Activated CD4-positive, alpha-beta memory T cell treated with anti-CD3 and anti-CD28 coated beads for 36 hours (primary cell): Measurements from ENCODE around the gene INPP5E. TPM values are rescaled to one million over a fixed set of nuclear protein-coding genes. Genes with fewer than 3 reads are reported as not detected.
"Not testable (repeated sequence)": the region's sequence is repeated elsewhere in the genome, so short reads cannot be mapped to it uniquely, and the experiment has no call there.

Experiments used
- CTCF ChIA-PET: fragments of 350-600 bp; sonication (Branson Sonifier 250); formaldehyde crosslinking; loops from one replicate; lab custom pipeline; 2021; ENCODE audit warnings: antibody characterized with exemption, inconsistent platforms; lab: Charles Lee
- POLR2A ChIA-PET: fragments of 350-600 bp; sonication (Branson Sonifier 250); formaldehyde crosslinking; loops from one replicate; lab custom pipeline; 2021; ENCODE audit warnings: antibody characterized with exemption; lab: Charles Lee
- DNase-seq: peaks from one replicate; pipeline ENCODE4 v3.0.0-alpha.2; 2020
- H3K27ac Mint-ChIP-seq: one replicate; pipeline ENCODE4 v1.8.0; 2021; ENCODE audit warnings: mixed read lengths
- H3K27me3 Mint-ChIP-seq: one replicate; pipeline ENCODE4 v1.8.0; 2021; ENCODE audit warnings: mixed read lengths
- H3K36me3 Mint-ChIP-seq: one replicate; pipeline ENCODE4 v1.8.0; 2021; ENCODE audit warnings: mixed read lengths
- H3K4me1 Mint-ChIP-seq: one replicate; pipeline ENCODE4 v1.8.0; 2021; ENCODE audit warnings: low read depth, mixed read lengths
- H3K4me3 Mint-ChIP-seq: one replicate; pipeline ENCODE4 v1.8.0; 2021; ENCODE audit warnings: mild to moderate bottlenecking, mixed read lengths
- H3K9me3 Mint-ChIP-seq: one replicate; pipeline ENCODE4 v1.8.0; 2021; ENCODE audit warnings: mixed read lengths
- intact Hi-C: fragments of 100-400 bp; cut with micrococcal nuclease; formaldehyde crosslinking; loops from one replicate; pipeline ENCODE4 v1.15.1; 2023
- total RNA-seq, 2 experiments: library from RNA; stranded (reverse); gene quantifications; one replicate each; pipeline ENCODE4 v1.2.3, GENCODE V29; 2021

The INPP5E gene
- total RNA-seq, 2 experiments from 2014 or later = 18.8 to 21.3 TPM

DNA sequence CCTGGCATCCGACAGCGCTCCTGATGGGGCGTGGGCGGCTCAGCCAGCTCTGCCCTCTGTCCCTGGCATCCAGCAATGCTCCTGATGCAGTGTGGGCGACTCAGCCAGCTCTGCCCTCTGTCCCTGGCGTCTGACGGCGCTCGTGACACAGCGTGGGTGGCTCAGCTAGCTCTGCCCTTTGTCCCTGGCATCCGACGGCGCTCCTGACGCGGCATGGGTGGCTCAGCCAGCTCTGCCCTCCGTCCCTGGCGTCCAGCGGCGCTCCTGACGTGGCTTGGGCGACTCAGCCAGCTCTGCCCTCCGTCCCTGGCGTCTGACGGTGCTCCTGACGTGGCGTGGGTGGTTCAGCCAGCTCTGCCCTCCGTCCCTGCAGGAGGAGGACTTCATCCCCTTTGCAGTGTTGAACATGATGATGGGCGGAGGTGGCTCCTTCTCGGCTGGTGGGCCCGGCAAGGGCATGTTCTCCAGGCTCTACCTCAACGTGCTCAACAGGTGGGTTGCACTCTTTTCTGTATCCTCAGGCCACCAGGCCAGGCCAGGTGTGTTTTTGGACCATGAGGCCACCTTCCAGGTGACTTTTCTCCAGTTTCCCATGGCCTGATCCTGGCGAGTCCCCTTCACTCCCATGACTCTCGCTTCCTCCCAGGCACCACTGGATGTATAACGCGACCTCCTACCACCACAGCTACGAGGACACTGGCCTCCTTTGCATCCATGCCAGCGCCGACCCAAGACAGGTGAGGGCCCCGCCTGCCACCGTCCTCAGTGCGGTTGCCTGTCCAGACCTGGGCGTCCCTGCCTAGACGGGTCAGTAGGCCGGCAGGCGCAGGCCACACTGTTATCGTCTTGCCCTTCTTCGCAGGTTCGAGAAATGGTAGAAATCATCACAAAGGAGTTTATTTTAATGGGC is 21.2 kb downstream of the INPP5E start:
- peaks cover 47% of the 10 kb centered on the region for H3K36me3 Mint-ChIP-seq
- DNase-seq = no peak
- intact Hi-C loops = no loop called here
- H3K9me3 Mint-ChIP-seq = no peaks in the 10 kb centered on the region
- POLR2A ChIA-PET = no interaction called here
- no peaks in the 10 kb centered on the region for H3K27me3 Mint-ChIP-seq
- peaks cover 2% of the 10 kb centered on the region for H3K4me1 Mint-ChIP-seq
- no peak overlapping the region for H3K4me3 Mint-ChIP-seq
- no peak overlapping the region for H3K27ac Mint-ChIP-seq
- CTCF ChIA-PET = no interaction called here

DNA sequence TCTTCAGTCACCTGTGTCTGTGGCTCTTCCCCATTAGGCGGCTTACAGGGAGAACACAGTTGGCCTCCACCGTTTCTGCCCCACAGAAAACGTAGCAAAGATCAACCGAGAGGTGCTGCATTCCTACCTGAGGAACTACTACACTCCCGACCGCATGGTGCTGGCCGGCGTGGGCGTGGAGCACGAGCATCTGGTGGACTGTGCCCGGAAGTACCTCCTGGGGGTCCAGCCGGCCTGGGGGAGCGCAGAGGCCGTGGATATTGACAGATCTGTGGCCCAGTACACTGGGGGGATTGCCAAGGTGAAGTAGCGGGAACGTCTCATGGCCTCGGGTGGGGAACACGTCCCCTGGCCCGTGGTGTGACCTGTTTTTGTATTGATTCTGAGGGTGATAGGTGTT is 22.7 kb downstream of the INPP5E start:
- Mint-ChIP-seq H3K4me3 (no peak overlapping the region), H3K4me1 (peaks cover 11% of the 10 kb centered on the region), H3K27ac (no peak overlapping the region), H3K27me3 (no peaks in the 10 kb centered on the region), H3K36me3 (peaks cover 53% of the 10 kb centered on the region), H3K9me3 (no peaks in the 10 kb centered on the region)
- POLR2A ChIA-PET = no interaction called here
- no peak for DNase-seq
- intact Hi-C loops = no loop called here
- CTCF ChIA-PET = no interaction called here

DNA sequence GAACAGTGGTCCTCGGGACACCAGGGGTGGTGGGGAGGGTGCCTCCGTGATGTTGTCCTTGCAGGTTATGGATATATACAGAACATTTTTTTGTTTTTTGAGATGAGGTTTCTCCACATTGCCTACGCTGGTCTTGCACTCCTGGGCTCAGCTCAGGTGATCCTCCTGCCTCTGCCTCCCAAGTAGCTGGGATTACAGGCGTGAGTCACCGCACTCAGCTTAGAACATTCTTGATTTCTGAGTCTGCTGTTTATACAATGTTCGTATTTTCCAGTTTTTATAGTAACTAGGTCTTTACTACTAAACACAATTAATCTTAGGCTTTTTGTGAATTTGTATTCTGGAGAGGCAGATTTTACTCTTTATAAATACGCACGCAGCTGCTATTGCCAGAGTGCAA is 23.2 kb downstream of the INPP5E start:
- intact Hi-C loops = no loop called here
- Mint-ChIP-seq H3K4me3 (no peak overlapping the region), H3K36me3 (peaks cover 56% of the 10 kb centered on the region), H3K9me3 (no peaks in the 10 kb centered on the region), H3K27me3 (no peaks in the 10 kb centered on the region), H3K27ac (no peak overlapping the region), H3K4me1 (peaks cover 16% of the 10 kb centered on the region)
- POLR2A ChIA-PET = no interaction called here
- DNase-seq = no peak
- CTCF ChIA-PET = no interaction called here

DNA sequence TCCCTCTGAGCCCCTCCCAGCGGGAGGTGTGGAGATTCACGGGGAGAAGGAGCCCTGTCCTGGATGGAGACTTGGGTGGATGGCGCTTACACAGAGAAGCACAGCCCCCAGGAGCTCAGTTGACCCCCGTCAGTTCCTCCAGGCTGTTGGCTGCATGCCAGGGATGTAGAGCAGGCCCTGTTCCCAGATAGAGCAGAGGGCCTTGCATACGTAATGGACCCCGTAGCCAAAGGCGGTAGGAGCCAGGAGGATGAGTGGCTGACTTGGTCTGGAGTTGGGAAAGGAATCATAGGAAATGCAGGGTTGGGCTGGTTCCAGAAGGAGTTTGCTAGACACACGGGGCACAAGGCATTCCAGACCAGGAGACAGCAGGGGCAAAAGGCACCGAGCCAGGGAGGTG is 26.7 kb downstream of the INPP5E start:
- POLR2A ChIA-PET = no interaction called here
- Mint-ChIP-seq H3K27me3 (no peaks in the 10 kb centered on the region), H3K4me1 (peaks cover 39% of the 10 kb centered on the region), H3K4me3 (no peak overlapping the region), H3K27ac (no peak overlapping the region), H3K9me3 (no peaks in the 10 kb centered on the region), H3K36me3 (peaks cover 59% of the 10 kb centered on the region)
- intact Hi-C loops = no loop called here
- CTCF ChIA-PET = interaction anchor here (1.2 to 1.5 kb wide), 2 partner anchors 11 to 13 kb away, joined by 3 to 5 read pairs; partner anchors contain the start of gene SNAPC4
- no peak for DNase-seq

DNA sequence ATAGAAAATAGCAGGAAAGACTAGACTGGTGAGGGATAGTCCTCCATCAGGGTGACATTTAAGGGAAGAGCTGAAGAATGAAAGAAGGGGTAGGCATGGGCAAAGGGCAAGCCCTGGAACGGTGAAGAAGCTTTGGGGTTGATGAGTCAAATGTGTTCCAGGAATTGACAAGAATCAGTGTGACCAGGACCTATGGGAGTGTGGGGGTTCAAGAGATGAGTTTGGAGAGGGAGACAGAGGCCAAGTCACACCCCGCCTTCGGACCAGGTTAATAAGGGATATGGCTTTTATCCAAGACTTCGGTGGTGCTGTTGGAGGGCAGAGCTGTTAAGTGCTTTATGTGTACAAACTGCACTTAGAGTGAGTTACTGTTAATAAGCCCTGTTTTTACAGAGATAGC is 28.3 kb downstream of the INPP5E start:
- H3K4me1 Mint-ChIP-seq = peaks cover 50% of the 10 kb centered on the region
- peak overlapping the region; percentile 91 for H3K4me3 Mint-ChIP-seq
- peaks cover 61% of the 10 kb centered on the region for H3K36me3 Mint-ChIP-seq
- DNase-seq = no peak
- no peaks in the 10 kb centered on the region for H3K9me3 Mint-ChIP-seq
- H3K27me3 Mint-ChIP-seq = no peaks in the 10 kb centered on the region
- intact Hi-C loops = loop anchor here (1.0 to 2.0 kb wide), 2 partner anchors 28 to 49 kb away; partner anchors contain the start of genes DNLZ and INPP5E
- peak overlapping the region; percentile 84 for H3K27ac Mint-ChIP-seq
- CTCF ChIA-PET = no interaction called here
- POLR2A ChIA-PET = interaction anchor here (0.9 to 1.8 kb wide), 5 partner anchors 8 to 128 kb away, joined by 3 to 6 read pairs (median 3); partner anchors contain the start of gene DNLZ

DNA sequence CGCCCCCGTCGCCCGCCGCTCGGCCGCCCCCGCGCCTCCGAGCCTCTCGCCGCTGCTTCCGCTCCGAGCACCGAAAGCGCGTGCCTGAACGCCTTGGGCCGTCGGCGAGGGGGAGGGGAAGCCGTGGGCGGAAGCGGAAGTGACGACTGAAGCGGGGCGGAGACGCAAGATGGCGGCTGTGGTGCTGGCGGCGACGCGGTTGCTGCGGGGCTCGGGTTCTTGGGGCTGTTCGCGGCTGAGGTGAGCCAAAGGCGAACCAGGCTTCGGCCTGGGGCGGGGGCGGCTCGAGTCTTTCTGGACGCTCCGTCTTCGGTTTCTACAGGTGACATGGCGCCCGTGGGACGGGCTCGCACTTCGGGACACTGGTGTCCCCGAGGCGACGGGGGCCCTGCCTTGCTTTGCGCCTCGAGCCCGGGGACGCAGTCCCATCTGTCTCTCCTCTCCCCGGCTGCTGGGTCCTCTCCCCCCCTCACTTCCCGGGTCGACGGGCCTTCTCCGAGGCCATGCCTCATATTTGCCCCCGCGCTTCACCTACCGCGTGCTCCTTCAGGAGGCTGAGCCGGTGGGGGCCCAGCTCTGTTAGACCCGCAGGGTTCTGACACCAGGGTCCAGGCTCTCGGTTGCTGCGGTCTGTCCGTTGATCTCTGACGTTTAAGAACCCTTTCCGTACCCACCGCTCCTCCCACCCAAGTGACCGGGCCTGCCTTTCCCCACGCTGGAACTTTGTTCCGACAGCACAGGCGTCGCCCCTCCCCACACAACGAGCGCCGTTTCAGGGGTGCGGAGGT is 29.0 kb downstream of the INPP5E start, which contains the start of the genes ENTR1 and PMPCA:
Gene ENTR1 (minus strand): TSS at position 115 of the 788 bp plus-strand sequence. CDS start 217 bp downstream, outside the sequence.
Gene PMPCA (plus strand): TSS at position 159 of the 788 bp plus-strand sequence. CDS start 11 bp downstream, at position 170.
- DNase-seq = peak; percentile 97
- intact Hi-C loops = loop anchor here (1.0 to 2.0 kb wide), 2 partner anchors 29 to 48 kb away; partner anchors contain the start of genes DNLZ and INPP5E
- Mint-ChIP-seq H3K27me3 (no peaks in the 10 kb centered on the region), H3K36me3 (peaks cover 60% of the 10 kb centered on the region), H3K4me1 (peaks cover 55% of the 10 kb centered on the region), H3K9me3 (no peaks in the 10 kb centered on the region), H3K4me3 (peak within 1 kb of the TSS; percentile 91), H3K27ac (peak within 1 kb of the TSS; percentile 94)
- CTCF ChIA-PET = interaction anchor here (1.7 to 1.9 kb wide), 2 partner anchors 10 to 685 kb away, joined by 4 to 19 read pairs; partner anchors contain the start of gene SNAPC4
- POLR2A ChIA-PET = interaction anchor here (0.8 to 1.8 kb wide), 7 partner anchors 7 to 130 kb away, joined by 3 to 7 read pairs (median 3); partner anchors contain the start of gene DNLZ

DNA sequence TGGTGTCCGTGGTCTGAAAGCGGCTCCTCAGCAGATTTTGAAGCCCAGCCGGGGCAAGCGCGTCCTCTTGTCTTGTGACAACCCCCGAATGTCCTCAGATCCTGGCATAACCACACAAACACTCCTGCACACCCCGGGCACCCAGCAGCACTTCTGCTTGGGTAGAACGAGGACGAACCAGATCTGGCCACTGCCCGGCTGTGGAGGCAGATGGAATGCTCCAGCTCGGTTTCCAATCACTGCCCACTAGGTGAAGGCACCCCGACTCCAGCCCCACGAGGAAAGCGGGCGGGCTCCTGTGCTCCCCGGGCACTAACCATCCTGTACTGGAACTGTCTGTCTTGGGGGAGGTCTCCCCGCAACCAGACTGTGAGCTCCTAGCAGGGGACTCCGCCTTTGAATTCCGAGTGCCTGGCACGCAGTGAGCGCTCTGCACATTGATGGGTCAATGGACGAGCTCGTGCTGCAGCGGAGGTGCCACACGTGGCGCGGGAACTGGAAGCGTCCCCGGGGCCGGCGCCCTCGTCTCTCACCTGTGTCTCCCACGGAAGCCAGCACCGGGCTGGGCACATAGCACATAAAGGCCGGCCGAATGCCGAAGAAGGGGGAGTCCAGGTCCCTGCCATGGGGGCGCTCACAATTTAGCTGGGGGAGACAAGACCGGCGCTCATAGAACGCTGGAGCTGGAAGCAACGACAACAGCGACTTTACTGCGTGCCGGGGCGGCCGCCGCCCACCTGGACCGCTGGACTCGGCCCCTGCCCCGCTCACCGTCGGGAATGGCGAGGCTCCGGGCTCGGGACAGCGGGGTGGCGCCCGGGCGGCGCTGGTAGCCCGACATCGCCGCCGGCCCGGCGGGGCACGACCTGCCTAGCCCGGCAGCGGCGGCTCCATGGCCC is 29.8 kb downstream of the INPP5E start:
- peaks cover 65% of the 10 kb centered on the region for H3K36me3 Mint-ChIP-seq
- intact Hi-C loops = loop anchor here (2.0 kb wide), 1 partner anchor 47 kb away; the partner anchor contains the start of gene DNLZ
- H3K9me3 Mint-ChIP-seq = no peaks in the 10 kb centered on the region
- CTCF ChIA-PET = interaction anchor here (1.0 to 1.9 kb wide), 4 partner anchors 9 to 686 kb away, joined by 3 to 19 read pairs (median 4); partner anchors contain the start of gene SNAPC4
- POLR2A ChIA-PET = interaction anchor here (0.7 to 1.8 kb wide), 8 partner anchors 9 to 131 kb away, joined by 3 to 7 read pairs (median 4); partner anchors contain the start of gene DNLZ
- H3K27ac Mint-ChIP-seq = peak overlapping the region; percentile 94
- no peaks in the 10 kb centered on the region for H3K27me3 Mint-ChIP-seq
- H3K4me3 Mint-ChIP-seq = peak overlapping the region; percentile 88
- H3K4me1 Mint-ChIP-seq = peaks cover 64% of the 10 kb centered on the region
- peak; percentile 64 for DNase-seq

DNA sequence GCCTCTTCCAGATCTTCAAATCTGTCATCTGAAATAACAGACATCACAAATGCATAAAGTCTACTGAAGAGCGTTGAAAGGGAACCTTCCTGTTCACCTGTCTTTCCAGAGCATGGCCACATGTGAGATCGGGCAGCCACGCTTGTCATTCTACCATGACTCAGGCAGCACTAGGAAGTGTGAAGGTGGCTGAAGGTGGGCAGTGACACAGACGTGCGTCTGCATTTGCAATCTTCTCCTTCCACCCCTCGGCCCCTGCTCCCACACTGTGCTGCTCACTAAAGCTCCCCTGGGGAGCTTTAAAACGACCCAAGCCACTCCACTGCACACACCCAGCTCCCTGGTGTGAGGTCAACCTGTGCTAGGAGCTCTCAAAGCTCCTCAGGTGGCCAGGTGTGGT is 31.7 kb downstream of the INPP5E start:
- peak; percentile 62 for DNase-seq
- peaks cover 74% of the 10 kb centered on the region for H3K4me1 Mint-ChIP-seq
- H3K36me3 Mint-ChIP-seq = peaks cover 59% of the 10 kb centered on the region
- CTCF ChIA-PET = no interaction called here
- POLR2A ChIA-PET = no interaction called here
- peak overlapping the region; percentile 38 for H3K4me3 Mint-ChIP-seq
- peak overlapping the region; percentile 79 for H3K27ac Mint-ChIP-seq
- no peaks in the 10 kb centered on the region for H3K9me3 Mint-ChIP-seq
- intact Hi-C loops = no loop called here
- H3K27me3 Mint-ChIP-seq = no peaks in the 10 kb centered on the region

DNA sequence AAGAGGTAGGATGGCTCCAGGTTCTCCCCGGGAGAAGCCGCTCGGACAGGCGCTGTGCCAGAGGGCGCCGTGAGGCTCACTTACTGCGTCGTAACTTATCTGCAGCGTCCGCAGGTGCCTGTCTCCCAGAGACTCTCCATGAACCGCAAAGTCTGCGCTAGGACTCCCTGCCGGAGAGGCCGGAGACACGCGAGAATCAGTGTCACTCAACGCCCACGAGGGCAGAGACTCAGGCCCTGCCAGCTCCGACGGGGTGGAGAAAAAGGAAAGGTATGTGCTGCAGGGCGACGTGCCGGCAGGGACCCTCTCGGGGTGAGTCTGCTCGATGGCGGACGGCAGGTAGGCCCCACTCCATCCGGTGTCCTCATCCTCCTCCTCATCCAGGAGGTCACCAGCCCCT is 32.6 kb downstream of the INPP5E start:
- intact Hi-C loops, H3K9me3 Mint-ChIP-seq, H3K4me3 Mint-ChIP-seq, H3K27me3 Mint-ChIP-seq, DNase-seq, POLR2A ChIA-PET: not testable (repeated sequence)
- peak overlapping the region; percentile 9 for H3K27ac Mint-ChIP-seq
- H3K36me3 Mint-ChIP-seq = peaks cover 62% of the 10 kb centered on the region
- H3K4me1 Mint-ChIP-seq = peaks cover 75% of the 10 kb centered on the region
- CTCF ChIA-PET = interaction anchor here (1.0 kb wide), 1 partner anchor 38 kb away, joined by 3 read pairs; no protein-coding TSS in a partner anchor

DNA sequence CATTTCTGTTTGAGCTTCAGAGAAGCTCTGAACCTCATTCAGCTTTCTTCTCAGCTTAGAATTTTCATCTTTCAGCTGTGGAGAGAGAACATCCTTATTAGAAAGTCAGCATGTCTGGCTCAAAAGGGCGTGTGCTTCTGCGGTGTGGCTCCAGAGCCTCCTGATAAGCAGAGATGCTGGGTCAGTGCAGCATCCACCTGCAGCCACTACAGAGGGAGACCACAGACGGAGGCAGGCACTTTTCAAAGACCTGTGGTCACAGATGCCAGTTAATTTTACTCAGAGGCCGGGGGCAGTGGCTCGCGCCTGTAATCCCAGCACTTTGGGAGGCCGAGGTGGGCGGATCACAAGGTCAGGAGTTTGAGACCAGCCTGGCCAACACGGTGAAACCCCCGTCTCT is 33.7 kb downstream of the INPP5E start:
- peak overlapping the region; percentile 64 for H3K27ac Mint-ChIP-seq
- POLR2A ChIA-PET = not testable (repeated sequence)

More for the DNA sequence above, 33.7 kb downstream of the INPP5E start:
- H3K27me3 Mint-ChIP-seq, H3K9me3 Mint-ChIP-seq, CTCF ChIA-PET, DNase-seq: not testable (repeated sequence)
- Mint-ChIP-seq H3K4me3 (peak overlapping the region; percentile 20), H3K36me3 (peaks cover 61% of the 10 kb centered on the region), H3K4me1 (peaks cover 67% of the 10 kb centered on the region)
- intact Hi-C loops = loop anchor here (2.0 kb wide), 1 partner anchor 161 kb away; the partner anchor contains the start of gene QSOX2
